HG02884 (cell line): Measurements from ENCODE around the gene EME1.
A peak's percentile ranks its signal among the peaks of the same experiment; 100 is the strongest.
"Not testable (repeated sequence)": the region's sequence is repeated elsewhere in the genome, so short reads cannot be mapped to it uniquely, and the experiment has no call there.

Source experiments
- ATAC-seq: cut with Tn5 transposase; IDR thresholded peaks from one replicate; pipeline ENCODE4 v1.9.1; 2021; ENCODE audit warnings: mild to moderate bottlenecking, moderate library complexity; ENCODE audit not compliant: unreplicated experiment

The EME1 gene, protein sequence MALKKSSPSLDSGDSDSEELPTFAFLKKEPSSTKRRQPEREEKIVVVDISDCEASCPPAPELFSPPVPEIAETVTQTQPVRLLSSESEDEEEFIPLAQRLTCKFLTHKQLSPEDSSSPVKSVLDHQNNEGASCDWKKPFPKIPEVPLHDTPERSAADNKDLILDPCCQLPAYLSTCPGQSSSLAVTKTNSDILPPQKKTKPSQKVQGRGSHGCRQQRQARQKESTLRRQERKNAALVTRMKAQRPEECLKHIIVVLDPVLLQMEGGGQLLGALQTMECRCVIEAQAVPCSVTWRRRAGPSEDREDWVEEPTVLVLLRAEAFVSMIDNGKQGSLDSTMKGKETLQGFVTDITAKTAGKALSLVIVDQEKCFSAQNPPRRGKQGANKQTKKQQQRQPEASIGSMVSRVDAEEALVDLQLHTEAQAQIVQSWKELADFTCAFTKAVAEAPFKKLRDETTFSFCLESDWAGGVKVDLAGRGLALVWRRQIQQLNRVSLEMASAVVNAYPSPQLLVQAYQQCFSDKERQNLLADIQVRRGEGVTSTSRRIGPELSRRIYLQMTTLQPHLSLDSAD

DNA sequence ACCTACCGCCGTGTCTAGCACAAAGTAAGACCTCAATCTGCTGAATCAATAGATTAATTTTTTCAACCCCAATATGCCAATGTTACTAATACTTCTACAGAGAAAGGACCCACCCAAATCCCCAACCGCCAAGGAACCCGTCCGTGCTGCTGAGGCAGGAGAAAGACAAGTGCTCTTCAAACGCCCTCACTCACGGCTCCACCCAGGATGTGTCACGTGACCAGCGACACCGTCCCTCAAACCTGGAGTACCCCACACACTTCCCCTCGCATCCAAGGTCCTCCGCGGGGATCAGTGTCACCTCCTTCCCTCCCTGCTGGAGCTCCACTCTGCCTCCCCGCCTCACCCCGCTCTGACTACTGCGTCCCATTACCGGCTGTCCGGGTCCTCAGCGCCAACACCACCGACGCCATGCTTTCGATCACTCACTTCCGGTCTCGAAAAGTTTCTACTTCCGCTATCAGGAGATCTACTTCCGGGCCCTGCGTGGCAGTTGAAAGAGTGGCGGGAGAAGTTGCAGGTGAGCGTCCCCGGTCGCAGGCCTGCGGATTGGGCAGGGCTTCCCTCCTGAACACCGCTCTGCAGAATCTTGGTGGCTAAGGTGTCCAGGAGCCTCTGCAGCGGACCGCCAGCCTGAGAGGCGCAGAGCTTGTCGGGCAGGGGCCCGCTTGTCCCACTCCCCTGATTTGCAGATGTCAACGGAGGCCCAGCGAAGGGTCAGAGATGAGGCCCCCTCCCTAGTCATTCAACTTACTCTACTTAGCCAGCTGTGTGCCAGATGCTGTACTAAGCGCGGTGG, at the start of gene EME1, which contains the start of gene MRPL27:
TSS of gene EME1 (plus strand) at position 472 of the 799 bp plus-strand sequence. CDS start 1,980 bp downstream, outside the sequence.
TSS of gene MRPL27 (minus strand) at position 427 of the 799 bp plus-strand sequence. CDS start at position 413, 14 bp downstream.
- ATAC-seq, result peak; percentile 86

DNA sequence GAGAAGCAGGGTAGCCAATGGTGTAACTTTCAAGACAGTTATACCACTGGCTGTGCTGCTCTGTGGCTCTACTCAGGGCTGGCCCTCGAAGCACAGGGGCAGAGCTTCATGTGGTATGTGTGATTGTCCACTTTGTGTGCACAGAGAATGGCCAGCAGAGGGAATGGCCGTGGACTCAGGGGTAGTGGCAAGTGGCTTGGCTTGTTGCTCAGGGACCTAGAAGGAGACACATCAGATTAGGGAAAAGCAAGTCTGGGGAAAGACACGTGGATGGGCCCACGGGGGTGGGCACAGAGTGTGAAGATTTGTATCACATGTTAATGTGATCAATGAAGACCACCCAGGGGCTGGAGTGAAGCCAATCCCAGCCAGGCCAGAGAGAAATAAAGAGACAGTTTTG, 47.1 kb upstream of the EME1 start:
- no peak for ATAC-seq

DNA sequence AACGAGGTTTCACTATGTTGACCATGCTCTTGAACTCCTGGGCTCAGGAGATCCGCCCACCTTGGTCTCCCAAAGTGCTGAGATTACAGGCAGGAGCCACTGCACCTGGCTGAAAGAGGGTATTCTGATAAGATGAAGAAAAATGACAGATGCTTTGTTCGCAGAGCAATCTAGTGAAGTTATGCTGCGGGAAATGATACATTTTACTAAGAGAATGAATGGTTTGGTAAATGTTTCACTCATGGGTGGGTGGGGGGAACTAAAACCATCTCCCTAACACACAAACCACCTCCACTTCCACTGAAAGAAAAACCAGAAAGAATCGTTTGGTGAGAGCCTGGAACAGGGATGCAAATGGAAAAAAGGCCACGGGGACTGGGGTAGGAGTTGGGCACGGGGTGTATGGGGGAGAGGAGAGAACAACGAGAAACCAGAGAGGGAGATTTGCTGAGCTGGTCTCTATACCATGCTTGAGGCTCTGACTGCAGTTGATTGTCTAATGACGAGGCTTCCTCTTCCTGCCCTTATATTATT, 46.1 kb upstream of the EME1 start:
- ATAC-seq, result no peak

DNA sequence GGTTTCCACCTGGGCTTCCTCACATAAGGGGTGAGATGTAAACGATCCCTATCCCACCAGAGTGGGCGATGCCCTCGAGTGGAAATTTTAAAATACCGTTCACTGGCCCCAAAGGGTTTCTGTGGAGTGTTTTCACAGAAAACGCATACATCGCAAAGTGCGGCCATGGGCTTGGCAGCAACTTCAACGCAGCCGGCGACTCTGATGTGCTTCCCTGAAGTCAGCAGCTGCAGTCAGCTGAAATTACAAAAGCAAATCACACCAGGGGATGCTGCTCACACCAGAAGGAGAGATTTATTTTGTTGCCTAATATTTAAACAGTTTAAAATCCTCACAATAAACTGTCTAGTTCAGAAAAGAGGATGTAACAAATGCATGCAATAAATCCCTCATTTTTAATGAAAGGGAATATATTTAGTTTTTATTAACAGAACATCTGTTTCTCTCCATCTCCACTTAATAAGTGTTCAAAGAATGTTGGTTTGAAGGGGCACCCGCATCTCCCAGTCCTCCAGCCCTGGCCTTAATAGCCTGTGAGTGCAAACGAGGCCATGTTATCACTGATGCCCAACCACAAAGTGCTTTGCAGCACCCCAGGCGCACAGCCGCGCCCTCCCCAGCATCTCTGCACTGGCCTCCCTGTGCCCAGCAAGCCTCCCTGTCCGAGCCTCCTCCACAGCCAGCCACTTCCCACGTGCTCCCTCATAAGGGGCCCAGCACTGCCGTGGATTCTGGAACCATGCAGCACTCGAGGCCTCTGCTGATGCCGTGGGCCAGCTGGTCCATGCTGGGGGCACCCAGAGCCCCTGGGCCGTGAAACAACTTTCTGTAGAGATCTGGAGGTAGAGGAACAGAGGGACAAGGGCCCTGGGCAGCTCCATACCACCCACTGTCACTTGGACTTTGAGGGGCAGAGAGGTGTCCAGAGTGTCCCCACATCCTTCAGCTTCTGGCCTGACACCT, 44.4 kb upstream of the EME1 start:
- ATAC-seq, result no peak

DNA sequence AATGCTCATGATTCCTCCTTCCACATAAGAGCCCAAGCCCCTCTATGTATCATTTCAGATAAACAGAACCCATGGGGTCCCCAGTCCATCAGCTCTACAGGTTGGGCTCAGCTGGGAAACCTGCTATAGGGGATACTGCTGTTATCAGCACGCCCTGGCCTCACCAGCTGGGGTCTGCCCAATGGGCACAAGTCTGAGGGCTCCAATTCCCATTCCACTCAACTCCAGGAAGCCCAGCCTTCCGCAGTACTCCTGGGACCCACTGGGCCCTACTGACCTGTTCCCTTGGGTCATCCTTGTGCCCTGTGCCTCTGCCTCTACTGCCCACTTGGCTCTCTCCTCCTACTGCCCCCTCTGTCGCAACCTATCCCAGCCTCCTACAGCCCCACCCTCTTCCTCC, 43.3 kb upstream of the EME1 start:
- ATAC-seq, result no peak

DNA sequence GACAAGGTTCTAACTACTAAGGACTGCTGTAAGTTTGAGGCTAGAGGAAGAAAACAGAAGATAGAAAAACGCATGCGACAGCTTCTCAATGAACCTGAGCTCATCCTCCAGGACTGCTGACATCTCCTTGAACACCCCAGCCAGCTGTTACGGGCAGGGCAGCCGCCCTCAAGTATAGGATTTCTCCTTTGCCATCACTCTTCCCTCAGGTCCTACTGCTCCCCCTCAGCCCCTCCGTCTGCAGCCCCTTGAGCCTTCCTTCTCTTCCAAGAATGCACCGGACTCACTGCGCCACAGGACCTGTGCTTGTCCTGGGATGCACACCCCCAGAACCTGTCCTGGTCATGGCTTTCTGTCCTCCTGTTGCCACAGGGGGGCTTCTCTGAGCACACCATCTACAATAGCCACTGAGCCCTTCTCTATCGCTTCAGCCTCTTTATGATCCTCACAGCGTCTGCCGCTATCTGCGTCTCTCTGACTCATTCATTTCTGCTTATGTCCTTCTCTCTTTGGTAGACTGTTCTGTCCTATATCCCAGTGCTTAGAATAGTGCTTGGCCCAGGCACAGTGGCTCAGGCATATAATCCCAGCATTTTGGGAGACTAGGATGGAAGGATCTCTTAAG, 42.8 kb upstream of the EME1 start:
- ATAC-seq, result no peak

DNA sequence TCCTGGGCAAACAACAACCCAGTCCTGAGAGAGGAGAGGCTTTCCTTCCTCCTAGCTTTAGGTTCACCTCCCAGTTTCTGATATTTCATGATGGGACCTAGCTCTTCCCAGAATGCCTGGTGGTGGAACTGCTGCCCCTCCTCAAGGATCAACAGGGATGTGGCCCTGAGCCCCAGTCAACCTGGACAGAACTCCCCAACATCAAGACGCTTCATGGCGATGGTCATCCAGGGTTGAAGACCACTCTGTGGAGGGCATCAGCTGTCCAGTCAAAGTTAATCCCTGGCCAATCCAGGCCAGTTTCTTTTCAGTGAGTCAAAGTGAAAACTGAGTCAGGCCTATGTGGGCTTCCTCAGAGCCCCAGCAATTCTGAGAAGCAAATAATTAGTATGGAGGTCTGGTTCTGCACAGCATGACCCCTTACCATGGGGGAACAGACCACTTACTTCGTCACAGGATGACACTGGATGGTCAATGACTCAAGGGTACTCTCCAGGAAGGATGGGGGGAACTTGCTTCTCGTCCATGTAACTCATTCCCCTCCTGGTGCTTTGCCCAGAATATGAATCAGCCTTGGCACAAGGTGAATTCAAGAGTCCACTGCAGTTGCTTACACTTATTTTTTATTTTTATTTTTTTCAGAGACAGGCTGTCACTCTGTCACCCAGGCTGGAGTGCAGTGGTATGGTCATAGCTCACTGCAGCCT, 41.8 kb upstream of the EME1 start:
- ATAC-seq, result no peak

DNA sequence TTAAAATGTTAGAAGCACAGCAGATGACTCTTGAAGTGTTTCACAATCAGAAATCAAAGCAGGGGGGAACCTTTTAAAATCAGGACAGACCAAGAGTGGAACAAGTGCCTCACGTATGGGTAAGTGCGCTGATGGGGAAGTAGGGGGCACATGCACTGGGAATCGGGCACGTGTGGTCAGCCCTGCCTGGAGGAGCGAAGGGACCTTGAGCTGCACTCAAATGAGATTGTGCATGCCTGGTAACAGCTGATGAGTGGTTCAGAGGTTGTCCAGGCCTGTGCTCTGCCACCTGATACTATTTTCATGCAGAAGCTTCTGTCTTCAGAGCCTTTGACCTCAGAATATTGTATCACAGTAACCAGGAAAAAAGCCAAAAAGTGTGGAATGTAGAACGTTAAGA, 40.8 kb upstream of the EME1 start:
- no peak for ATAC-seq

DNA sequence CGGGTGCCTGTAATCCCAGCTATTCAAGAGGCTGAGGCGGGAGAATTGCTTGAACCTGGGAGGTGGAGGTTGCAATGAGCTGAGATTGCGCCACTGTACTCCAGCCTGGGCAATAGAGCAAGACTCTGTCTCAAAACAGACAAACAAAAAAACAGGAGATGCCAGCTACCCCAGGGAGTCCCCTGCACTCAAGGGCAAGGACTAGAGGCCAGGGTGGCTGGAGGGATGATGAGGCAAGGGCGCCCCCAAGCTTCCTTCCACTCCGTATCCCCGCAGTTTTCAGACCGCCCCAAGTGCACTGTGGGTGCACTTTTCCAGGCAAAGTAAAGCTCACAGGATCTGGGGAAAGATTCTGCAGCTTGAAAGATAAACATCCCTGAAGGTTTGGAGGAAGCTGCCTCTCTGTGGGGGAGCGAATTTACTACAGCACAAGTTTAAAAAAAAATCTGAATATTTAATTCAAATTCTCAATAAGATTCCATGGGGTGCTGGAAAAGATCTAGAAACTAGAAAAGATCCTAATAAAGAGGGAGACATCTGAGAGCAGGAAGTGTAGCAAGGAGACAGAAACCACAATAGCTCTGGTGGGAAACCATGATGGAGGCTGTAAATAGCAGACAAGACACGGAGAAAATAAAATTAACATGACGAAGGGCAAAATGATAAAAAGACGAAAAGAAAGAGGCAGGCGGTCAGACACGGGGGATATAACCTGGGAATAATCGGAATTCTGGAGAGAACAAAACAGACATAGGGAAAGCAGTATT, 39.6 kb upstream of the EME1 start:
- ATAC-seq, result not testable (repeated sequence)

DNA sequence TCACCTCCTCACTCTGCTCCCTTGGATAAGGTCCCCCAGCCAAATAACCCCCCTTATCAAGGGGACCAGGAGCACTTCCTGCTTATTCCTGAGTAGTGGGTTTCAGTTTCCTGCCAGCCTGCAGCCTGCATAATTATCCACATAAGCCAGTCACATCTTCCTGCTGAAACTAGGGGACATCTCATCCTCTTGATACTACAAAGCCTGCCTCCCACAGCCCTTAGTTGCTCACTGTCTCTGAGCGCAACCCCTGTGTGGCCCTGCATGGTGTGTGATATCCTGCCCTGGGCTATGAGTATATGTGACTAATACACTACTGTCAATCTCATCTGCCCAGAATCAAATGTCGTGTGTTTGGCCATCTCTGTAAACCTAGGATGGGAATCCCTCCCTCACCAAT, 35.1 kb upstream of the EME1 start:
- ATAC-seq, result no peak

DNA sequence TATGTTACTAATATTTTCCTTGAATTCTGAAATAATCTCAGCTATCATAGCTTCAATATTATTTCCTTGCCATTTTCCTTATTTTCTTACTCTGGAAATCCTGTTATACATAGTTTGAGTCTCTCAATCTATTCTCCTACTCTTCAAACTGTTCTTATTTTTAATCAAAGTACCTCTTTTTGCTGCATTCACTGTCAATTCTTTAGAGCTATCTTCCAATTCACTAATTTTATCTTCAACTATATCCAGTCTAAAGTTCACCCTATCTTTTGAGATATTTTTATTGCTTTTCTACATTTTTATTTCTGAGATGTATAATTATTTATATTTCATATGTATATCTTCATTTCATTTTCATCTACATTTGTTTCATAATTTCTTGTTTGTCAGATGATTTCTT, 34.4 kb upstream of the EME1 start:
- no peak for ATAC-seq

DNA sequence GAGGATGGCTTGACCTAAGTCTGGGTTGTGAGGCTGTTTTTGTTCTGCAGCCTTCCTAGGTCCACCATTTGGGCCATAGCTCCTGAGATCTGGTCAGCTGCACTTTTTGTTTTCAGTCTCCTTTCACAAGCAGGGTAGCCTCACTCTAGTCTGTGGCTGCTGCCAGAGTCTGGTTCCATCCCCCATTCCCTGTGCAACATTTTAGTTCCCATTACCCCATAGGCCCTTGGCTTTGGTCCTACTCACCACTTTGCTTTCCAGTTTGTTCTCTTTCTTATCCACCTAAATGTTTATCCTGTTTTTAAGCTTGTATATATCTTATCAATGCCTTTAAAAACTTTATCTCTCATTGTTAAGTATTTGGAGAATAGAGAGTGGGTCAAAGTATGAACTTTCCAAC, 33.6 kb upstream of the EME1 start:
- no peak for ATAC-seq

DNA sequence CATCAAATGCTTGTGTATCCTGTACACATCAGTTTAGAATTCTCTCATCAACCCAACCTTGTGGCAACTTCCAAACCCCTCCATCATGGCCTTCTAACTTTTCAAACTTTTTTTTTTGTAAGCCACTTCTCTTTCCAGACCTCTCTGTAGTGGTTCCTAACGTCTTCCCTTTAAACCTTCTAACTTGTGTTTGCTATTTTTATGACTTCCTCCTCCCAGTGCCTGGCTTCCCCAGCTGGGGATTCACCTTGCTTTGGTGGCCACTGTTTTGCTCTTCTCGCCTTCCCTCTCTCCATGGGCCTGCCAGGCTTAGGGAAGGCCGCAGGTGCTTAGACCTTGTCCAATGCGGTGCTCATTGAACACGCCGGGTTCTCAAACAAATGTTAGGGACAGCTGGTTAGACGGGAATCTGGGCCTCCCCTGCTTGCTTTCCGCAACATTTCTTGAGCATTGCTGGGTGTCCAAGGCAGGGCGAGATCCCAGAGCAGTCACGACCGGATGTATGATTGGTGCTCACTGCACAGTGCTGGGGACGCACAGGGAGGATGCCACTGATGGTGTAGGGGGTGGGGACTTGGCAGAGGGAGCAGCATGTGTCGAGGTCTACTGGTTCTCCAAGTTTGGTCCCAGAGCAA, 28.2 kb upstream of the EME1 start:
- no peak for ATAC-seq

DNA sequence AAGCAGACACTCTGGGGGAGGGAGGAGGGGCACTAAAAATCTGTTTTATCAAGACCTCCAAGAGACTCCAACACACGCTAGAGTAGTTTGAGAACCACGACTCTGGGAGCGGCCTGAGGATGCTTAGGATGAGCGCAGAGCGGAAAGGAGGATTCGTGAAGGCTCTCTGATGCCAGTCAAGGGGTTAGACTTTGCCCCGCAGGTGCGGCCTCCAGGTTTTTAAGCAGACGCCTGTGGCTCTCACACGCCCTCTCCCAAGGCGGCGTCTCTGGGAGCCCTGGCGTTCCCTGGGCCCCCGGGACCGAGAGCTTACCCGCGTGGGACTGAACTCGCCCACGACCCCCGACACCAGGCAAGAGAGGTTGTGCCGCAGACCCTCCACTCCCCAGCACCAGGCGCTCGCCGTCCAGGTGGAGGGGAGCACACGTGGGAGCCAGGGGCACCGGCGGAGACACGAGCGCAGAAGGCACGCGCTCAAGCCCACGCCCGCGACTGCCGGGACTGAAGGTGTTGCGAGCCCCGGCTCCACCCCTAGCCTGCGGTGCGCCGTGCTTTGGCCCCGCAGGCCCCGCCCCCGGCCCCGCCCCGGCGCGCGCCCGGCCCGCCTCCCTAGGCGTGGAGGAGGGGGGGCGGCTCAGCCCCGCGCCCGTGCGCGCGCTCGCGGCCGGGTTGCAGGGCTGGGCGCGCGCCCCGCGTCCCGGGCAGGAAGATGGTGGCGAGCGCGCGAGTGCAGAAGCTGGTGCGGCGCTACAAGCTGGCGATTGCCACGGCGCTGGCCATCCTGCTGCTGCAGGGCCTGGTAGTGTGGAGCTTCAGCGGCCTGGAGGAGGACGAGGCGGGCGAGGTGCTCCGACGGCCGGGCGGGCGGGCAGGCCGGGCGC, 27.4 kb upstream of the EME1 start, which contains the start of gene XYLT2:
TSS of gene XYLT2 (plus strand) at position 695 of the 881 bp plus-strand sequence. CDS start at position 710, 15 bp downstream.
- ATAC-seq, result peak; percentile 79

DNA sequence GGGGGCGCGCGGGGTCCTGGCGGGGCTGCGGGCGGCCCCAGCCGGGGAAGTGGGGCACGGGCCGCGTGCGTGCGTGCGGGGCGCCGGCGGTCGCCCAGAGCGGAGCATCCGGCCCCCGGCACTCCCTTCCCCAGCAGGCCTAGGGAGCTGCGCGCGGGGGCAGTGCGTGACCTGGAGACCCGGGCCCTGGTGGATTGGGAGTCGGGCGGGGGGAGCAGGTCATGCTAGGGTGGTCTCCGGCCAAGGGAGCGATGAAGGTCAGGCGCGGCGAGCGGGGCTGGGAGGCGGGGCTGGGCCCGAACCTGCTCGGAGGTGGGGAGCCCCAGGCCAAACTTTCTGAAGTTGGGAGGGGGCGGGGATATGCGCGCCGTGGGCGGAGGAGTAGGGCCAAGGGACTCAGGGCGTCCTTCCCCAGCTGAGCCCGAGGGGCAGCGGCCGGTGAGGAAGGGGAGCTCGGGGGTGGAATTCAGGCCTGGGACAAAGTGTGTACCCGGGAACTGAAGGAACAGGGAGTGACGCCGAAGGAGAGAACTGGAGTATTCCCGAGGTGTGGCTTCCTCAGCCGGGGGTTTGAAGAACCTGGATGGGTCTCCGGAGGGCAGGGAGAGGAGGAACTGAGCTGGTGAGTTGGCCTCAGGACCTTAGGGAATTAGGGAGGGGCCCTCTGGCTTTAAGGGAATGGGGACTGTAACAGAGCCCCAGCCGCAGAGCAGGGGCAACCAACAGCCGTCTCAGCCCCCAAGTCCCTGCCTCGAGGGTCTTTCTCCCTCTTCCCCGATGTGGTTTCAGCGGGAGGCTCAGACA, 26.5 kb upstream of the EME1 start:
- ATAC-seq, result peak; percentile 29
